Testis (tissue), 3 donors: ENCODE measurements around the gene ZHX3. TPM values are rescaled to one million over a fixed set of nuclear protein-coding genes. Genes with fewer than 3 reads are reported as not detected.
"Not testable (repeated sequence)": the region's sequence is repeated elsewhere in the genome, so short reads cannot be mapped to it uniquely, and the experiment has no call there.

Experiments used
- DNase-seq: peaks from one replicate; pipeline ENCODE4 v3.0.0-alpha.2; 2019
- H3K27ac ChIP-seq, 2 donors: fragments of 200-600 bp; sonication (generic); one replicate each; pipeline ENCODE4 v1.5.1; 2019
- H3K27me3 ChIP-seq: fragments of 200-600 bp; sonication (generic); one replicate; pipeline ENCODE4 v1.5.1; 2019
- H3K36me3 ChIP-seq: fragments of 200-600 bp; sonication (generic); one replicate; pipeline ENCODE4 v1.5.1; 2017; ENCODE audit warnings: low read depth; ENCODE audit errors: missing control alignments
- H3K4me1 ChIP-seq: fragments of 200-600 bp; sonication (generic); one replicate; pipeline ENCODE4 v1.5.1; 2019
- H3K4me3 ChIP-seq, 2 donors: fragments of 200-600 bp; sonication (generic); one replicate each; pipeline ENCODE4 v1.5.1; 2017 to 2019
- H3K9me3 ChIP-seq: fragments of 200-600 bp; sonication (generic); one replicate; pipeline ENCODE4 v1.5.1; 2017
- POLR2A ChIP-seq: fragments of 450-650 bp; IDR thresholded peaks from one replicate; pipeline ENCODE4 v1.6.1; 2017; ENCODE audit warnings: antibody characterized with exemption, mild to moderate bottlenecking, moderate library complexity
- WGBS, 2 donors: methylation state at CpG; one replicate each; pipeline ENCODE4 v1.1.5; 2018; 5-methylcytosine and 5-hydroxymethylcytosine counted together
- intact Hi-C: fragments of 100-400 bp; cut with DNase I; formaldehyde crosslinking; loops from one replicate; pipeline ENCODE4 v1.15.1; 2023; ENCODE audit warnings: low total_unique reads
- polyA plus RNA-seq: library from polyadenylated mRNA; stranded (reverse); fragments of 350-450 nt; fragmentation: Illumina TruSeq; extraction: RNeasy Lipid Tissue Mini Kit (QIAGEN cat#74804); gene quantifications from one replicate; pipeline ENCODE4 v1.2.3, GENCODE V29; 2014; ENCODE audit warnings: low read depth, low replicate concordance; ENCODE audit not compliant: insufficient read depth
- total RNA-seq, 2 donors: library from RNA; depleted of rRNA; stranded (reverse); fragments of >200 nt; gene quantifications; one replicate each; pipeline ENCODE4 v1.2.3, GENCODE V29; 2016
- TF ChIP-seq, protein P1 (sequence below), 3 experiments: fragments of 450-650 bp in 2 of 3; fragments of 200-600 bp in 1 of 3; sonication (generic) in 1 of 3; IDR thresholded peaks; one replicate each; pipeline ENCODE4 v1.5.1; 2016 to 2019; ENCODE audit warnings: antibody characterized with exemption in 3 of 3, mild to moderate bottlenecking in 2 of 3, moderate library complexity in 1 of 3

ZHX3 gene
- total and polyA plus RNA-seq, 3 donors from 2014 or later: 35.1 to 103 (median 55.7) TPM

DNA sequence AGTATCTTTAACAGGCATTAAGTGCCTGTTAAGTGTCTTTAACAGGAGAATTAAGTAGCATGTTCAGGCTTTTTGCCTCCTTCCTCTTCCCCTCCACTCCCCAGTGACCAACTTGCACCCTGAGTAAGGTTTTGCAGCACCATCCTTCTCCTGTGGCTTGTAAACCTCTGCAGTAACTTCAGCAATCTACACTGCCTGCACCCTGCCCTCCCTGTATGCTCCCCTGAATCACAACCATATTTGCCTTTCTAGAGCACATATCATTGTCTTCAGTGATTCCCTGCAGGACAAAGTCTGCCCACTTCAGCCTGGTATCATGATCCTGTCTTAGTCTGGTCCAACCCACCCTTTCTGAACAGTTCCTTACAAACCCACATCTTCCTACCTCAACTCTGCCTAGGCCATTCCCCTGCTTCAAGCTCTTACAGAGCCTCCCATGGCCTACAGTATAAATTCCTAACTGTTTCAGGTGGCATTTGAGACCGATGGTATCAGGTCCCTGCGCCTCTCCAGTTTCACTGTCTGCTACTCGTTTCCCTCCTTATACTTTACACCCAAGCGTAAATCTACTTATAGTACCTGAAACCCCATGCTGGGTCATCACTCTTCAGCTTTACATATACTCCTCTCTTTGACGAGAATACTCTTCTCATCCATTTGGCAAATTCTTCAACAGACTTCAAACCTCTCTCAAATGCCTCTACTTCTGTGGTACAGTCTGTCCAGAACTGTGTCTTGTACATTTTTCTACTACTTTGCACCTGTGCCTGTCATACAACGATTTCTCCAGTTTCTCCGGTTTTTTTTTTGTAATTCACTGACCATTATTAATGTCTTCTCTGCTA lies 69.8 kb downstream of the ZHX3 start:
- DNase-seq: no peak
- intact Hi-C loops: loop anchor here (5.0 kb wide), 1 partner anchor 70 kb away; the partner anchor contains the start of gene ZHX3
- Histone ChIP-seq H3K9me3 (no peaks in the 10 kb centered on the region), H3K36me3 (no peaks in the 10 kb centered on the region), H3K27me3 (no peaks in the 10 kb centered on the region), H3K4me3 (no peak overlapping the region), H3K4me1 (peaks cover 38% of the 10 kb centered on the region), H3K27ac (peak overlapping the region; percentile 35 to 87)
- TF ChIP-seq, protein P1, sequence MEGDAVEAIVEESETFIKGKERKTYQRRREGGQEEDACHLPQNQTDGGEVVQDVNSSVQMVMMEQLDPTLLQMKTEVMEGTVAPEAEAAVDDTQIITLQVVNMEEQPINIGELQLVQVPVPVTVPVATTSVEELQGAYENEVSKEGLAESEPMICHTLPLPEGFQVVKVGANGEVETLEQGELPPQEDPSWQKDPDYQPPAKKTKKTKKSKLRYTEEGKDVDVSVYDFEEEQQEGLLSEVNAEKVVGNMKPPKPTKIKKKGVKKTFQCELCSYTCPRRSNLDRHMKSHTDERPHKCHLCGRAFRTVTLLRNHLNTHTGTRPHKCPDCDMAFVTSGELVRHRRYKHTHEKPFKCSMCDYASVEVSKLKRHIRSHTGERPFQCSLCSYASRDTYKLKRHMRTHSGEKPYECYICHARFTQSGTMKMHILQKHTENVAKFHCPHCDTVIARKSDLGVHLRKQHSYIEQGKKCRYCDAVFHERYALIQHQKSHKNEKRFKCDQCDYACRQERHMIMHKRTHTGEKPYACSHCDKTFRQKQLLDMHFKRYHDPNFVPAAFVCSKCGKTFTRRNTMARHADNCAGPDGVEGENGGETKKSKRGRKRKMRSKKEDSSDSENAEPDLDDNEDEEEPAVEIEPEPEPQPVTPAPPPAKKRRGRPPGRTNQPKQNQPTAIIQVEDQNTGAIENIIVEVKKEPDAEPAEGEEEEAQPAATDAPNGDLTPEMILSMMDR (IDR thresholded peaks at IDR 0.05): no peak
- TF ChIP-seq POLR2A: no peak
- 61 to 64% methylated on average over 7 of the region's 7 CpGs for WGBS, 2 donors

DNA sequence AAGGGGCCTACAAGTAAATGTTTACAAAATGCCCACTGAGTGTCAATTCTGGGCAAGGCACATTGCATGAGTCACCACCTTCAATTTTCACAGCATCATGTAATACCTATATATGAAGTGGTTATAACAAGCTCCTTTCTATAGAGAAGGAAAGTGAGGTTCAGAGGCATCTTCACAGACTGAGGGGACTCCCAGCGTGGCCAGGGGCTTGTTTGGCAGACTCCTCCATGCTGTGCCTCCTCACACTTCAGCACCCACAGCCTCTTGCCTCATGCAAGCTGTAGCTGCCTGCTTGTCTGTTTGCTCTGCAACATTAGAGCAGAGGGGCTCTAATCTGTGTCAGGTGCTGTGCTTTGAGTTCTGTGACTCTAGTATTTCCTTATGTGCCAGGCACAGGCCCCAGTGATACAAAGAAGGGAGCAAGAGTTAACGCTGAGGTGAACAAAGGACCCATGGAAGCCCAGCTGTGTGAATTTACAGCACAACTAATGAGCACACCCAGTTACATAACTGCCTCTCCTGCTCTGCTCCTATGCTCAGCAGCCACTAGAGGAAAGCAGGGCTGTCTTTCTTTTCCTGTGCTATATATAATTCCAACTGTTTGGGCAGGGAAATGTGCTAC lies 72.3 kb downstream of the ZHX3 start:
- H3K36me3 ChIP-seq: no peaks in the 10 kb centered on the region
- H3K27ac ChIP-seq: peak overlapping the region; percentile 46 to 87
- intact Hi-C loops: loop anchor here (5.0 kb wide), 1 partner anchor 72 kb away; the partner anchor contains the start of gene ZHX3
- peaks cover 38% of the 10 kb centered on the region for H3K4me1 ChIP-seq
- WGBS, 2 donors: 53 to 69% methylated on average over 2 of the region's 2 CpGs
- no peak for DNase-seq
- no peak for TF ChIP-seq POLR2A
- TF ChIP-seq, protein P1 (IDR thresholded peaks at IDR 0.05): peak in 1 of 3 experiments; percentile 13
- no peaks in the 10 kb centered on the region for H3K27me3 ChIP-seq
- H3K4me3 ChIP-seq: no peak overlapping the region
- H3K9me3 ChIP-seq: no peaks in the 10 kb centered on the region

DNA sequence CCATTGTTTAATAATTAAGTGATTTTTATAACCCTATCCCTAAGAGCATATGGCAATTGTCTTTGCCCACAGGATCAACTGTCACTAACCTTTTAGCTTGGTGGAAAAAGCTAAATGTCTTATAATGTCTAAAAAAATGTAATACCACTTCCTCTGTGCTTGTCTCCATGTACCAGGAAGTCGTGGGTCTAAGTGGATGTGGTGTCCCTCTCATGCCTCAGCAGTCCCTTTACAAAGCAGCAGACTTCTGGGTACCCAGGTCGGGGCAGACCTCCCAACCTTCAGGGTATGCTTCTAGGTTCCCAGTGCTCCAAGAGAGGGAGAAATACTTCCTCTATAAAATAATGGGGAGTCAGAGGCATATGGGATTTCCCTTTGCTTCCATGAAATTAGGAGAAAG lies 74.7 kb downstream of the ZHX3 start:
- no peaks in the 10 kb centered on the region for H3K36me3 ChIP-seq
- H3K9me3 ChIP-seq: no peaks in the 10 kb centered on the region
- H3K27ac ChIP-seq: no peak overlapping the region
- intact Hi-C loops: no loop called here
- H3K27me3 ChIP-seq: no peaks in the 10 kb centered on the region
- TF ChIP-seq POLR2A: no peak
- TF ChIP-seq, protein P1 (IDR thresholded peaks at IDR 0.05): no peak
- DNase-seq: no peak
- peaks cover 26% of the 10 kb centered on the region for H3K4me1 ChIP-seq
- 91% methylated on average over 2 of the region's 2 CpGs for WGBS, 2 donors
- no peak overlapping the region for H3K4me3 ChIP-seq

DNA sequence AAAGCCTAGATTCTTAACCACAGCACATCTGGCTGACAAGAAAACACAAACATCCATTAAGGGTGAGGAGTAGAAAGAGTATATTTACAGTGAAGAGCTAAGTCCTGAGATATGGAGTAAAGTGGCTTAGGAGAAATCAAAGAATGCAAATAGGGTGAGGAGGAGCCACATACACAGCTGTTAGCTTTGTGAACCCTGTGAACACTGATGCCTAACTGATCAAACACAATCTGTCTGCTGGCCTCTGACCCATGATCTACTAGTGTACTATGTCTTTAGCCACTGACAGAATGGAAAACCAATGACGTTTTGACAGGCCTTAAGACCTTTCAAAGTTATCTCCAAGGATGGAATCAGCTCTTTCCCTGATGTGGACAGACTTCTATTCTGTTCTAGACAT lies 75.2 kb downstream of the ZHX3 start:
- intact Hi-C loops: no loop called here
- H3K36me3 ChIP-seq: no peaks in the 10 kb centered on the region
- H3K4me1 ChIP-seq: peaks cover 22% of the 10 kb centered on the region
- H3K9me3 ChIP-seq: no peaks in the 10 kb centered on the region
- TF ChIP-seq POLR2A: no peak
- TF ChIP-seq, protein P1 (IDR thresholded peaks at IDR 0.05): no peak
- no peak overlapping the region for H3K4me3 ChIP-seq
- no peak for DNase-seq
- no peak overlapping the region for H3K27ac ChIP-seq
- H3K27me3 ChIP-seq: no peaks in the 10 kb centered on the region
- 75 to 81% methylated on average over 1 of the region's 1 CpG for WGBS, 2 donors

DNA sequence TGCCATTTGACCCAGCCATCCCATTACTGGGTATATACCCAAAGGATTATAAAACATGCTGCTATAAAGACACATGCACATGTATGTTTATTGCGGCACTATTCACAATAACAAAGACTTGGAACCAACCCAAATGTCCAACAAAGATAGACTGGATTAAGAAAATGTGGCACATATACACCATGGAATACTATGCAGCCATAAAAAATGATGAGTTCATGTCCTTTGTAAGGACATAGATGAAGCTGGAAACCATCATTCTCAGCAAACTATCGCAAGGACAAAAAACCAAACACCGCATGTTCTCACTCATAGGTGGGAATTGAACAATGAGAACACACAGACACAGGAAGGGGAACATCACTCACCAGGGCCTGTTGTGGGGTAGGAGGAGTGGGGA lies 80.3 kb downstream of the ZHX3 start:
- DNase-seq, H3K4me3 ChIP-seq, H3K9me3 ChIP-seq, H3K36me3 ChIP-seq, H3K27ac ChIP-seq, H3K27me3 ChIP-seq: not testable (repeated sequence)
- intact Hi-C loops: loop anchor here (10.0 kb wide), 1 partner anchor 62 kb away; no protein-coding TSS in a partner anchor
- peaks cover 25% of the 10 kb centered on the region for H3K4me1 ChIP-seq
- 94 to 100% methylated on average over 3 of the region's 3 CpGs for WGBS, 2 donors

DNA sequence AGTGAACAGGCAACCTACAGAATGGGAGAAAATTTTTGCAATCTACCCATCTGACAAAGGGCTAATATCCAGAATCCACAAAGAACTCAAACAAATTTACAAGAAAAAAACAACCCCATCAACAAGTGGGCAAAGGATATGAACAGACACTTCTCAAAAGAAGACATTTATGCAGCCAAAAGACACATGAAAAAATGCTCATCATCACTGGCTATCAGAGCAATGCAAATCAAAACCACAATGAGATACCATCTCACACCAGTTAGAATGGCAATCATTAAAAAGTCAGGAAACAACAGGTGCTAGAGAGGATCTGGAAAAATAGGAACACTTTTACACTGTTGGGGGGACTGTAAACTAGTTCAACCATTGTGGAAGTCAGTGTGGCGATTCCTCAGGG lies 80.7 kb downstream of the ZHX3 start:
- H3K27me3 ChIP-seq, DNase-seq, H3K27ac ChIP-seq, H3K36me3 ChIP-seq, H3K9me3 ChIP-seq, H3K4me3 ChIP-seq: not testable (repeated sequence)
- 85 to 96% methylated on average over 1 of the region's 1 CpG for WGBS, 2 donors
- peaks cover 25% of the 10 kb centered on the region for H3K4me1 ChIP-seq
- intact Hi-C loops: loop anchor here (10.0 kb wide), 1 partner anchor 62 kb away; no protein-coding TSS in a partner anchor
